Measurements from ENCODE around the gene LONRF2.
A peak's percentile ranks its signal among the peaks of the same experiment; 100 is the strongest.

The LONRF2 gene

GRCh38 chr2:100243631-100244030, 78.7 kb downstream of the LONRF2 start:
- H3K27ac Mint-ChIP-seq: peak overlapping the region; percentile 5

GRCh38 chr2:100242891-100243619, 79.2 kb downstream of the LONRF2 start:
- Mint-ChIP-seq H3K36me3 (no peaks in the 10 kb centered on the region), H3K9me3 (peaks cover 4% of the 10 kb centered on the region), H3K27ac (peak overlapping the region; percentile 5), H3K27me3 (peaks cover 12% of the 10 kb centered on the region), H3K4me1 (peaks cover 62% of the 10 kb centered on the region), H3K4me3 (peak overlapping the region; percentile 8)
- peak; percentile 63 for ATAC-seq

More at GRCh38 chr2:100243631-100244030, 78.7 kb downstream of the LONRF2 start:
- peak overlapping the region; percentile 8 for H3K4me3 Mint-ChIP-seq
- no peaks in the 10 kb centered on the region for H3K36me3 Mint-ChIP-seq
- peaks cover 68% of the 10 kb centered on the region for H3K4me1 Mint-ChIP-seq
- peaks cover 12% of the 10 kb centered on the region for H3K27me3 Mint-ChIP-seq
- ATAC-seq: no peak
- H3K9me3 Mint-ChIP-seq: peaks cover 4% of the 10 kb centered on the region

- Mint-ChIP-seq H3K27me3 (peaks cover 12% of the 10 kb centered on the region), H3K9me3 (peaks cover 4% of the 10 kb centered on the region), H3K27ac (peak overlapping the region; percentile 5), H3K4me1 (peaks cover 58% of the 10 kb centered on the region), H3K4me3 (peak overlapping the region; percentile 34), H3K36me3 (no peaks in the 10 kb centered on the region)
- ATAC-seq: peak; percentile 42
Observed at GRCh38 chr2:100242476-100242875, 79.8 kb downstream of the LONRF2 start.

GRCh38 chr2:100241236-100241635, 81.1 kb downstream of the LONRF2 start:
- Mint-ChIP-seq H3K27me3 (peaks cover 12% of the 10 kb centered on the region), H3K36me3 (no peaks in the 10 kb centered on the region), H3K27ac (peak overlapping the region; percentile 8), H3K9me3 (peaks cover 1% of the 10 kb centered on the region), H3K4me3 (no peak overlapping the region), H3K4me1 (peaks cover 46% of the 10 kb centered on the region)
- ATAC-seq: no peak

GRCh38 chr2:100240386-100240785, 81.9 kb downstream of the LONRF2 start:
- Mint-ChIP-seq H3K9me3 (no peaks in the 10 kb centered on the region), H3K27ac (peak overlapping the region; percentile 8), H3K4me3 (no peak overlapping the region), H3K27me3 (peaks cover 12% of the 10 kb centered on the region), H3K4me1 (peaks cover 45% of the 10 kb centered on the region), H3K36me3 (no peaks in the 10 kb centered on the region)
- ATAC-seq: no peak

GRCh38 chr2:100239486-100240210, 82.7 kb downstream of the LONRF2 start:
- peaks cover 45% of the 10 kb centered on the region for H3K4me1 Mint-ChIP-seq
- no peak overlapping the region for H3K4me3 Mint-ChIP-seq
- no peaks in the 10 kb centered on the region for H3K36me3 Mint-ChIP-seq
- H3K27me3 Mint-ChIP-seq: peaks cover 12% of the 10 kb centered on the region
- ATAC-seq: no peak
- no peaks in the 10 kb centered on the region for H3K9me3 Mint-ChIP-seq
- H3K27ac Mint-ChIP-seq: no peak overlapping the region

- peaks cover 12% of the 10 kb centered on the region for H3K27me3 Mint-ChIP-seq
- H3K4me1 Mint-ChIP-seq: peaks cover 50% of the 10 kb centered on the region
- H3K4me3 Mint-ChIP-seq: no peak overlapping the region
- H3K27ac Mint-ChIP-seq: no peak overlapping the region
- H3K9me3 Mint-ChIP-seq: no peaks in the 10 kb centered on the region
- no peak for ATAC-seq
- H3K36me3 Mint-ChIP-seq: no peaks in the 10 kb centered on the region
Observed at GRCh38 chr2:100238471-100238870, 83.8 kb downstream of the LONRF2 start.

GRCh38 chr2:100237770-100238169, 84.5 kb downstream of the LONRF2 start:
- Mint-ChIP-seq H3K4me3 (no peak overlapping the region), H3K27ac (no peak overlapping the region), H3K4me1 (peaks cover 44% of the 10 kb centered on the region), H3K9me3 (no peaks in the 10 kb centered on the region), H3K27me3 (peaks cover 12% of the 10 kb centered on the region), H3K36me3 (no peaks in the 10 kb centered on the region)
- no peak for ATAC-seq

- no peak for ATAC-seq
- H3K27ac Mint-ChIP-seq: no peak overlapping the region
- H3K27me3 Mint-ChIP-seq: peaks cover 12% of the 10 kb centered on the region
- H3K4me1 Mint-ChIP-seq: peaks cover 38% of the 10 kb centered on the region
- H3K9me3 Mint-ChIP-seq: no peaks in the 10 kb centered on the region
- no peak overlapping the region for H3K4me3 Mint-ChIP-seq
- no peaks in the 10 kb centered on the region for H3K36me3 Mint-ChIP-seq
Observed at GRCh38 chr2:100237163-100237562, 85.1 kb downstream of the LONRF2 start.

- peaks cover 41% of the 10 kb centered on the region for H3K4me1 Mint-ChIP-seq
- peaks cover 3% of the 10 kb centered on the region for H3K9me3 Mint-ChIP-seq
- H3K27me3 Mint-ChIP-seq: peaks cover 10% of the 10 kb centered on the region
- H3K36me3 Mint-ChIP-seq: peaks cover 4% of the 10 kb centered on the region
- no peak for ATAC-seq
- H3K4me3 Mint-ChIP-seq: no peak overlapping the region
- H3K27ac Mint-ChIP-seq: no peak overlapping the region
Observed at GRCh38 chr2:100236166-100236565, 86.1 kb downstream of the LONRF2 start.

GRCh38 chr2:100235581-100235980, 86.7 kb downstream of the LONRF2 start:
- peaks cover 43% of the 10 kb centered on the region for H3K4me1 Mint-ChIP-seq
- ATAC-seq: no peak
- H3K27me3 Mint-ChIP-seq: peaks cover 4% of the 10 kb centered on the region
- peaks cover 7% of the 10 kb centered on the region for H3K9me3 Mint-ChIP-seq
- peaks cover 5% of the 10 kb centered on the region for H3K36me3 Mint-ChIP-seq
- H3K27ac Mint-ChIP-seq: peak overlapping the region; percentile 73
- H3K4me3 Mint-ChIP-seq: no peak overlapping the region

GRCh38 chr2:100235098-100235497, 87.2 kb downstream of the LONRF2 start:
- peaks cover 7% of the 10 kb centered on the region for H3K9me3 Mint-ChIP-seq
- H3K36me3 Mint-ChIP-seq: peaks cover 5% of the 10 kb centered on the region
- peak overlapping the region; percentile 73 for H3K27ac Mint-ChIP-seq
- peaks cover 40% of the 10 kb centered on the region for H3K4me1 Mint-ChIP-seq
- peak; percentile 99 for ATAC-seq
- H3K4me3 Mint-ChIP-seq: peak overlapping the region; percentile 56
- no peaks in the 10 kb centered on the region for H3K27me3 Mint-ChIP-seq

GRCh38 chr2:100234141-100234540, 88.2 kb downstream of the LONRF2 start:
- no peak for ATAC-seq
- Mint-ChIP-seq H3K9me3 (peaks cover 7% of the 10 kb centered on the region), H3K4me3 (no peak overlapping the region), H3K36me3 (peaks cover 5% of the 10 kb centered on the region), H3K27me3 (no peaks in the 10 kb centered on the region), H3K27ac (peak overlapping the region; percentile 73), H3K4me1 (peaks cover 42% of the 10 kb centered on the region)

- ATAC-seq: no peak
- Mint-ChIP-seq H3K27me3 (no peaks in the 10 kb centered on the region), H3K4me1 (peaks cover 50% of the 10 kb centered on the region), H3K27ac (no peak overlapping the region), H3K9me3 (peaks cover 7% of the 10 kb centered on the region), H3K36me3 (peaks cover 5% of the 10 kb centered on the region), H3K4me3 (no peak overlapping the region)
Observed at GRCh38 chr2:100233061-100233460, 89.2 kb downstream of the LONRF2 start.

- Mint-ChIP-seq H3K4me3 (no peak overlapping the region), H3K27me3 (no peaks in the 10 kb centered on the region), H3K9me3 (peaks cover 7% of the 10 kb centered on the region), H3K36me3 (peaks cover 5% of the 10 kb centered on the region), H3K4me1 (peaks cover 46% of the 10 kb centered on the region), H3K27ac (peak overlapping the region; percentile 1)
- no peak for ATAC-seq
Observed at GRCh38 chr2:100230754-100231153, 91.5 kb downstream of the LONRF2 start.

- peaks cover 5% of the 10 kb centered on the region for H3K36me3 Mint-ChIP-seq
- no peak for ATAC-seq
- H3K4me3 Mint-ChIP-seq: no peak overlapping the region
- H3K9me3 Mint-ChIP-seq: peaks cover 7% of the 10 kb centered on the region
- no peak overlapping the region for H3K27ac Mint-ChIP-seq
- H3K4me1 Mint-ChIP-seq: peaks cover 28% of the 10 kb centered on the region
- H3K27me3 Mint-ChIP-seq: peaks cover 9% of the 10 kb centered on the region
Observed at GRCh38 chr2:100228967-100229366, 93.3 kb downstream of the LONRF2 start.

Measured in stimulated activated memory B cell treated with anti-CD40 and anti-IgM and Interleukin-4, amounts not matched to agents 10 μg/mL and 1 μg/mL and 100 μg/mL, for 72 hours (primary cell).